Fibroblast of the conjunctiva (primary cell): ENCODE data around the gene C3.
A peak's percentile ranks its signal among the peaks of the same experiment; 100 is the strongest.
"Not testable (repeated sequence)": the region's sequence is repeated elsewhere in the genome, so short reads cannot be mapped to it uniquely, and the experiment has no call there.

ENCODE experiments used
- DNase-seq: peaks from one replicate; pipeline ENCODE4 v3.0.0-alpha.2; 2010; ENCODE audit warnings: low read depth

Gene C3

DNA sequence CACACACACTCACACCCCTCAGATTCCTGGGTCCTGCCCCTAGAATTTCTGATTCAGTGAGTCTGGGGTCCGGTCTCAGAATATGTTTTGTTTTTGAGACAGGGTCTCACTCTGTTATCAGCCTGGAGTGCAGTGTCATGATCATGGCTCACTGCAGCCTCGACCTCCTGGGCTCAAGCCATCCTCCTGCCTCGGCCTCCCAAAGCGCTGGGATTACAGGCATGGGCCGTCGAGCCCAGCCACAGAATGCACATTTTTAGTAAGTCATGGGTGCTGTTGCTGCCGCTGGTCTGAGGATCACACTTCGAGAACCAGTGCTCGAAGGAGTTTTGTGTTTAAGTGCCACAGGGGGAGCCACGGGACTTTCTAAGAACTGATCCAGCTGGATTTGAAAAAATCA, 28.4 kb downstream of the C3 start:
- no peak for DNase-seq

DNA sequence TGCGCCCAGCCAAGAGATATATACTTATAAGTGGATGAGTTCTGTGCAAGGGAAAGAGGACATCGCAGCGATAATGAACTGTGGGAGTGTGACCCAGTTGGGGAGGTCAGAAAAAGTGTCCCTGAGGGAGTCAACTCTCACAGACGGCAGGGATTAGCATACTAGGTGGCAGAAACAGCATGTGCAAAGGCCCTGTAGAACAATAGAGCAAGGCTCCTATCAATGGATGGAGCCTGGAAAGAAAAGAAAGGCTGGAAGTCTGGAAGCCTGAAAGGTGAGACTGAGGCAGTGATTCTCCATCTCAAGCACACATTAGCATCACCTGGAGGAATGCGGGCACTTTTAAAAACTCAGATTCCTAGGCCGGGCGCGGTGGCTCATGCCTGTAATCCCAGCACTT, 29.1 kb downstream of the C3 start:
- DNase-seq = no peak

DNA sequence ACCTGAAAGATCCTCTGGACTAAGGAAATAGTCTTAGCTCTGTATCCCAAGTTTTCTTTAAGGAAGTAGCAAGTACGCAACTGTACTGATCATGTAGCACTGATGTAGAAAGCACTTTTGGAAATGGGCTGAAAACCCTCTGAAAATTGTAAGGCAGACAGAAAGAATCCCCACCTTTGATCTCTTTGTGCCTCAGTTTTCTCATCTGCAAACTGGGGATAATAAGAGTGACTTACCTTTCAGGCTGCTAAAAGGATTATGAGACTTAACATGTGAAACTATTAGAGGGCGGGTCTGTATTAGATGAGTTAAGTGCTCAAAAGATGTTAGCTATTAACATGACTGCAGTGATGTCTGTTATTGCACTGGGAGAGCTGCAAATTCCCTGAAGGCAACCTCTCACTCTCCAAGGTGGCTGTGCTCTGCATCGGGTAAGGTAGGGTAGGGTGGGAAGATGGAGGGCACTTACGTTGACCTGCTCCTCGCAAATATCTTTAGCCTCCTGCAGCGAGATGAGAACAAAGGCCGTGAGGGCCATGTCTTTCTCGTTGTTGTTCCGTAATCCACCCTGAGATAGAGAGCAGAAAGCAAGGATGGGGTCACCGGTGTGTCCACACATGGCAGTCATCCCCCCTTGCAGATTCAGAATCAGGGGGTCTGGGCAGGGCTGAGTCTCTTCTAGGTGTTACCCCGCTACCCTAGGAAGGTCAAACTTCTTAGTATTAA, 30.1 kb downstream of the C3 start:
- DNase-seq = no peak

DNA sequence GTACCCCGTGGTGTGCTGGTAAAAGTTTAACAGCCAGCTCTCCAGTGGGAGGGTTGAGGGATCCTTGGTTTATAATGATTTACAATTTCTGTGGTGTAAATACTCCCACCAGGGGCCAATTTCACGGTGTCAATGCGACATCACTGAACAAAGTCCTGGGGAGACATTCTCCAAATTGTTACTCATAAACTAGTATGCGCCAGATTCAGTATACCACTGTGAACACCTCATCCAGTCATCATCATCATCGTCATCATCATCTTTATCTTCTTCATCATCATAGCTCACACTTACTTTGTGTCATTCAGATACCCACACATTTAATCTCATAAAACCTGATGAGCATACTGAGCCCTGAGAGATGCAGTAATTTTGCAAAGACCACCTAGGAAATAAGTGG, 33.3 kb downstream of the C3 start:
- DNase-seq = no peak

DNA sequence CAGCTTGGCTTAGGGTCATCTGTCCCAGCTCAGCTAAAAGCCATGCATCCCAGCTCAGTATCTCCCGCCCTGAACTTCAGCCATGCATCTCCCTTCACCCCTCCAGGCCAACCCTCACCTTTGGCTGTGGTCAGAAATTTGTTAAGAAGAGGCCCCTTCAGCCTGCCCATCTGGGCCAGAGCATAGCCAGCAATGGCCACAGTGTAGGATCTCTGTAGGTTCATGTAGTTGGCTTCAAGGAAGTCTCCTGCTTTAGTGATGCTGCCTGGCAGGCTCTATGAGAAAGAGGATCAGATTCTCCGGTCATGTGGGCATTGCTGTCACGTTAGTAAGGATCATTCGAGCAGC, 33.8 kb downstream of the C3 start:
- no peak for DNase-seq

DNA sequence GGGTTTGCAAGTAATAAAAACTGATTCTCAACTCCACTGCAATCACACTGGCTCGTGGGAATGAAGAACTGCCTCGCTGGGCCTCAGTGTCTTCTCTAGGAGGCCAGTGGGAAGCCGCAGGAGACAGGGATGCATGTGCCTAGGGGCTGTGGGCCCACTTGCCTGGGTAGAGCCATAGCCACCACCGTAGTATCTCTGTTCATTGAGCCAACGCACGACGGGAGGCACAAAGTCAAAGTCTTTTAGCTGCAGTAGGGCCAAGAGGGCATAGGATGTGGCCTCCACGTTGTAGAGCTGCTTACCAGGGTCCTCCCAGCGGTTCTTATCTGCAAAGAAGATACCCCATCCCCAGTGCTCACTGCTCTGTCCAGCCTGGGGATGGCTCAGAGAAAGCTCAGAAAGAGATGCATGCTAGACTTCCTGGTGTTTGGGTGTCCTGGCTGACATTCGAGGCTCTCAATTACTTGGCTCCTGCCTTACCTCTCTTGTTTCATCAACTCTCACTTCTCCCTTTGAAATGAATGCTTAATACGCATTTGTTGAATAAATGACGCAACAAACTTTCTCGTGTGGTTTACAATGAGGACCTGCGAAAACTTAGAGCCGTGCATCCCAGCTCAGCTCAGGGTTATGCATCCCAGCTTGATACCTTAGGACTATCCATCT, 34.4 kb downstream of the C3 start:
- DNase-seq = no peak

DNA sequence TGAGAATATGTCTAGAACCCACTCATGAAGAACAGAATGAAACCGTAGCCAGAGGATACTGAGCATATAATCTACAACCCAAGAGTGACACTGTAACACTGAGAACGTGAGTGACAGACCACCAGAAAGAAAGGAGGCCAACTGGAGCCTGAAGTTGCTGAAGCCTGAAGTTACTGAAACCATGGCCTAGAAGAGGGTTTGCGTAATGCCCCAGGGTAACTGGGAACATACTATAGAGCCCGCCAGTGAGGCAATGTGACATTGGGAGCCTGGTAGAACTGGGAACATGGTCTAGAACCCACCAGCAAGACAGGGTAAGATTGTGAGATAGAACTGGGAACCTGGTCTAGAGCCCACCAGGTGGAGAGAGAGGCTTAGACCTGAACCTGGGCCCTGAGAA, 35.0 kb downstream of the C3 start:
- DNase-seq = no peak

DNA sequence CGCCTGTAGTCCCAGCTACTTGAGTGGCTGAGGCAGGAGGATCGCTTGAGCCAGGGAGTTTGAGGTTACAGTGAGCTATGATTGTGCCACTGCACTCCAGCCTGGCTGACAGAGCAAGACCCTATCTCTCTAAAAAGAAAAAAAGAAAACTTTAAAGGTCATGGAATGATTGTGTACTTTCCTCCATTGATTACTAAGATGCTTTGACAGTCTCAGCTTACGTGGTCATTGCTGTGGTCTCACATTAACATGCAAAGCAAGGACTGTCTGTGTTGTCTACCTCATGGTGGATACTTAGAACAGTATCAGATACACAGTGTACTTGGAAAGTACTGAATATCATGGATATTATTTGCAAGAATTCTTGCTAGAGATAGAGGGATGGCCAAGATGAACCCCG, 36.5 kb downstream of the C3 start:
- no peak for DNase-seq

DNA sequence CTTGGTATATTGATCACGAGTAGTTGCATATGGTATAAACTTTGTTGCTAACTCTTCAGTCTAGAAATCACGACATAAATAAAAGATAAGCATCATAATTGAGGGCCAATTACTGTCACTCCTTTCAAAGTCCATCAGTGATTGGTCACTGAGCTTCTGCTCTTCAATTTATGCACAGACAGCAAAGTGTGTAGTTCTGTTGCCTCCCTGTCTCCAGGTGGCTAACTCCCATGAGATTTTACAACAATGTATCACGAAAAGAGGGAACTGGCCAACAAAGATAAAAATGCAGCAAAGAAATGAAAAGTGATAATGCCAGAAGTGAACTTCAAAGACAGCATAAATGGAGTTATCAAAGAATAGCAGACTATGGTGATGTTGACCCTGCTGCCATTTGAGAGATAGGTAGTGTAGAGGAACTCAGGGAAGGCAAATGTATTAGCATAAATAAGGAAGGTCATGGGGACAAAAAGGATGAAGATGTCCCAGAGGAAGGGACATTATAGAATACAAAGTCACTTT, 37.8 kb downstream of the C3 start:
- DNase-seq = no peak

DNA sequence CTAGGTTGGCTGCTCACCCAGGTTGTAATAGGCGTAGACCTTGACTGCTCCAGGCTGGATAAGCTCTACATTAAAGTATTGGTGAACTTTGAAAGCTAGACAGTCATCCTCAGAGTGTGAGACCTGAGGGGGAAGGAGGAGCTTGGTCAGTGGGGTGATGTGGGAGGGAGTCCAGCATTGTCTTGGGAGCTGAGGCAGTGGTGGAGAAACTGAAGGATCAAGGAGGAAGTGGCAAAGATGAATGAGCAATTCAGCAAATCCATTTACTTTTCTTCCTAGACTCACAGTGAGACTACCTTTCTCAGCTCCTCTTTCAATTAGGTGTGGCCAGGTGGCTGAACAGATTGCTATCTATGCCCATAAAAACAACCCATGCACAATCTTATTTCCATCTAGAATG, 40.3 kb downstream of the C3 start:
- no peak for DNase-seq

DNA sequence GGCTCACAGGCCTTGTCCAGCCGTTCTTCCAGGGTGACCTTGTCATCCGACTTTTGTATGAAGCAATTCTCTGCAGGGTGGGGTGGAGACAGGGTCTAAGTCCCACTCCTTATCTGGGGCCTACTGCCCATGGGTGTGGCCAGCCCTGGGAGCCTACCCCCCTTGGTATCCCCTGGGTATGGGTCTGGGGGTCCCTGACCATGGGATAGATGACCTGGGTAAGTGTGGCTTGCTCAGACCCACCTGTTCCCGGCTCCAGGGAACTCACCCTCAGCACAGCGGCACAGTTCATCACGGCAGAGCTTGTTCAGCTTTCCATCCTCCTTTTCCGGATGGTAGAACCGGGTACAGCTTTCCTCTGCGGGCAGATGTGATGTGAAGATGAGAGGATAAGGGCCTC, 41.3 kb downstream of the C3 start:
- no peak for DNase-seq

DNA sequence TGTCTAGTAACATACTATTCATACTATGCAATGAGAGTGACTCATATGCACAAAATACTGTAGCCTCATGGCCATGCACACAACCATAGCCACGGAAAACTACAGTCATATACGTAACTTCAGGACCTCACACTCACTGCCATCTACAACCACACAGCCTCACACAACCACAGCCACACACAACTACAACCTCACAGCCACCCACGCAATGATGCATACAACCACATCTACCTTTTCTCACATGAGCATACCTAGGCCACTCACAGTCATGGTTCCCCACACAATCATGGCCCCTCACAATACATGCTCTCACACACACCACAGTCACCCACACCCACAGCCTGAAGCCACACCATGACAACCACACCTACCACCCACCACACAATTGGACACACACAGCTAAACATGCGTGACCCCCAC, 41.8 kb downstream of the C3 start:
- DNase-seq = no peak

DNA sequence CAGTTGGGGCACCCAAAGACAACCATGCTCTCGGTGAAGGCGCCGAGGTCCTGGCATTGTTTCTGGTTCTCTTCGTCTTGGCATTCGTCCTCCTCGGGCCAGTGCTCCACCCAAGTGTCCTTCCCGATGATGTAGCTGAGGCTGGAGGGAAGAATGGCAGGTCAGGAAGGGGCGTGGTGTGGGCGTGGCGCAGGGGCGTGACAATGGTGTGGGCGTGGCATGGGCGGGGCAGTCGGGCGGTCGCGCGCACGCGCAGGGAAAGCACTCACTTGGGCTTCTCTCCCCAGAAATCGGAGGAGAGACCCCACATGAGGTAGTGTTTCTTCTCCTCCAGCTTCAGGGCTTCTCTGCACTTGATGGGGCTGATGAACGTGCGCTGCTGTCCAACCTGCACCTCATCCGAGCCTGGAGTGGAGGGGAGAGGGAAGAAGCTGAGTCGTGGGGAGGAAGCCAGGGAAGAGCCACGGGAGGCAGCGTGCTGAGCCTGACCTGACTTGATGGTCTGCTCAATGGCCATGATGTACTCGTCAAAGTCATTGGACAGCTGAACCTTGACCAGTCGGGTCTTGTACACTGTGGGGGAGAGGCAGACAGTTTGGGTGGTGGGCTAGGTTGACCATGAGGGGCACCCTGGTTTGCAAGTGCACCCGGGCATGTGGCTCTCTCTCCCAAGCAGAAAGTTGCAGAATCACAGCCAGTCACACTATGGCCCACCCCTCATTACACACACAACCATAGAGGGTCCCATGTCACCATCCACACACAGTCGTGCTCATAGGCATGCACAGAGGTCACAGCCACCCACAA, 42.4 kb downstream of the C3 start:
- no peak for DNase-seq

DNA sequence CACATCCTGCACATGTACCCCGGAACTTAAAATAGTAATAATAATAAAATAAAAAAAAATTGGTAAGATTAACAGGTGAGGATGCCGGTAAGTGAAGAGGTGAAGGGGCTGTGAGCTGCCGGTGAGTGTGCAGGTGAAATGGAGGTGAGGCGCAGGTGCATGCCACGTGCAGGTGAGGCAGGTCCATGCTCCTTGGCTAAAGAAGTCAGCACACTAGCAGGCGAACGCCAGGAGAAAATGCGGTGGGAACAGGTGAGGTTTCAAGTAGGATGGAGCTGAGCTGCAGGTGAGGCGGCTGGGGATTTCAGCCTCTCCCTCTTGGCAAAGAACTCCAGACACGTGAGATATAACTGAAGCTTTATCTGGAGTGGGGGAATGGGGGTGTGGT, 43.0 kb downstream of the C3 start:
- DNase-seq = no peak

DNA sequence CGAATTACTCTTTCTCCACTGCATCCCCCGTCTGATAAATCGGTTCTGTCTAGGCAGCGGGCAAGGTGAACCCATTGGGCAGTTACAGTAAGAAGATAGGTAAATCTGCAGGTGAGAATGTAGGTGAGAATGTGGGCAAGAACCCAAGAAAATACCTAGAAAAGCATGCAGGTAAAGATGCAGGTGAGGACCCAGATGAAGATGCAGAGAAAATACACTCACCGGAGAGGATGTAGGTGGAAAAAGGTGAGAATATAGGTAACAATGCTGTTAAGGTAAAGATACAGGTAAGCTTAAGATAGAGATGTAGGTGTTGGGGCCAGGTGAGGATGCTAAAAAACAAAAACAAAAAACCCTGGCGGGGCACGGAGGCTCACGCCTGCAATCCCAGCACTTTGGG, 44.2 kb downstream of the C3 start:
- no peak for DNase-seq

DNA sequence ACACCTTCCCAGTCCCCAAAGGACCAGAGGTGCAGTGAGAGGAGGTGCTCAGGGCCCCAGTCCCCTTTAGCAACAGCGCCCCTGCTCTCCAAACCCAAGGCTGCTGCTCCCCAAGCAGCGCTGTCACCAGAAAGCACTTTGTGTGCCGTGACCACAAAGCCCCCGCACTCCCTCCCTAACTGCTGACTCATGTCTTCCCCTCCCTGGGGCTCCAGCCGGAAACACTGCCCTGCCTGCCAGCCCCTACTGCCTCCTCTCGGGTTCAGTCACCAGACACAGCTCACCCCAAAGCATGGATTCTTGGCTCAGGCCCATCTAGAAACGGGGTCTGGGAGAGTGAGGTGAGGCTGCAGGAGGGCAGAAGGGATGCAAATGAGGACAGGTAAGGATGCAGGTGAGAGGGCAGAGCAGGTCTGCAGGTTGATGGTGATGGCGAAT, 45.6 kb downstream of the C3 start:
- DNase-seq = peak; percentile 22

DNA sequence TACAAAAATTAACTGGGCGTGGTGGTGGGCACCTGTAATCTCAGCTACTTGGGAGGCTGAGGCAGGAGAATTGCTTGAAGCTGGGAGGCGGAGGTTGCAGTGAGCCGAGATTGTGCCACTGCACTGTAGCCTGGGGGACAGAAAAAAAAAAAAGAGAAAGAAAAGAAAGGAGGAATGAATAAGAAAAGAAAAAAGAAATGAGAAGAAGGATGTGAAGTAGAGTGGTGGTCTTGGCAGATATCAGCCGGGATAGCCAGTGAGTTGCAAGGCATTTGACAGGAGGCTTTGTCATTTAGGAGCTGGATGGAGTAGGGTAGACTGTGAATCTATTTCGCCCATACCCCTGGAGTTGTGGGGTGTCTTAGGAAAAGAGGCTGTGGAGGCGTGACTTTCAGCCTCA, 46.0 kb downstream of the C3 start:
- not testable (repeated sequence) for DNase-seq

DNA sequence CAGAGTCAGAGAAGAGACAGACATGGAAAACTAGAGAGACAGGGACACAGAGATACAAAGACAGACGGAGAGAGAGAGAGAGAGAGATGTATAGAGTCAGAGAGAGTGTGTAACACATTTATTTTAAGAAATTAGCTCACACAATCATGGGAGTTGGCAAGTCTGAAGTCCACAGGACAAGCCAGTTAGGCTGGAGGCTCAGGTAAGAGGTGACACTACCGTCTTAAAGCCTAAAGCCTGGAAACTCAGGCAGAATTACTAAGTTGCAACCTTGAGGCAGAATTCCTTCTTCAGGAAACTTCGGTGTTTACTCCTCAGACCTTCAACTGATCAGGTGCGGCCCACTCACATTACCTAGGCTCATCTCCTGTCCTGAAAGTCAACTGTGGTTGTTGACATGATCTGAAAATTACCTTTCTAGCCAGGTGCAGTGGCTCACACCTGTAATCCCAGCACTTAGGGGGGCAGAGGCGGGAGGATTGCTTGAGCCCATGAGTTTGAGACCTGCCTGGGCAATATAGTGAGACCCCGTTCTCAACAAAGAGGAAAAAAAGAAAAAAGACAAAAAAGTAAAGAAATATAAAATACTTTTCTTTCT, 47.7 kb downstream of the C3 start:
- DNase-seq = no peak

DNA sequence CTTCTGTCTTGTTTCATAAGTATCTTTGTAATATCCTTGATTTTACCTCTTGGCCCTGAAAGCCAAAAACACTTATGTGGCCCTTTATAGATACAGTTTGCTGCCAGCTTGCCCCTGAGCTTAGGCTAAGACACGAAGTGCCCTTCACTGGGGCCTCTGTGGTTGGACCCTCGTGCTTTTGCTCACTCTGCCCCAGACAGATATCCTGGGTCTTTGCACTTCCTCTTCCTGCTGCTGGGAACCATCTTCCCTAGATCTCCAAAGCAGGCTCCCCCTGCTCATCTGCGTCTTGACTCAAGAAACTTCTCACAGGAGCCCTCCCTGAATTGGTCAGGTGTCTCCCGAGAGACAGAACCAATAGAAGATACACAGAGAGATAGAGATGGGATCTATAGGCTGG, 48.5 kb downstream of the C3 start:
- no peak for DNase-seq

DNA sequence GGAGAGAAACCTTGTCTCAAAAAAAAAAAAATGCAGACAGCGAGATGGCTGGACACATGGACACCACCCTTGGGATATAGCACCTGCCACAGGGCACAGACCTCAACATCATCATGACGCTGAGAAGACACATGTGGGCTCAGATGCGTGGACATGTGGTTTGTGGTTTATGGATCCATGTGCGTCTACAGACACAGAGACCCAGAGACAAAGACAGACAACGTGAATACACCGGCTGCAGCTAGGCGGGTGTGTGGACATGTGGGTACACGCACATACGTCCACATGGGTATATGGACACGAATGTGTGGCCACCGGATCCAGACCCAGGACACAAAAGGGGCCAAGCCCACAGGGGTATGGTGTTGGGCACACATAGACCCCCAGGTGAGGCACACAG, 51.8 kb downstream of the C3 start:
- DNase-seq = no peak

DNA sequence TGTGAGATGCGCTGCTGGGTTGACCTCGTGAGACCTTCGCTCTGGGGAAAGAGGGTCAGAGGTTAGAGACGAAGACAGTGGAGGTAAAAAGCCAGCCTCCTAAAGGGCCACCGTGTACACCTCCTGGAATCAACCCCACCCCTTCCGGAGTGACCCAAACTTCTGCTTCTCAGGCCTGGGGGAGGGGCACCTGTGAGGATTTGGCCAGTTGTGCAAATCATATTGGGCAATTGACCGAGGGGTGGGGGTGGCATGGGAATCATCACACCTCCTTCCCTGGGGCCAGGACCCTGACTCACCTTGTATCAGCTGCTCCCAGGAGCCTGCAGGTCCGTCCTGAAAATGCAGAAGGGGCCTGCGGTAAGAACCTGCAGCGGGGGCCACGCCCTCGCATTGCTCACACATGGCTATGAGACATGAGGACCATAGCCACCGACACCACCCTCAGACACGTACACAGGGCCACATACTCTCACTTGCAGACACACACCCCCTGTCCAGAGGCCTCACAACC, 53.3 kb downstream of the C3 start:
- no peak for DNase-seq

DNA sequence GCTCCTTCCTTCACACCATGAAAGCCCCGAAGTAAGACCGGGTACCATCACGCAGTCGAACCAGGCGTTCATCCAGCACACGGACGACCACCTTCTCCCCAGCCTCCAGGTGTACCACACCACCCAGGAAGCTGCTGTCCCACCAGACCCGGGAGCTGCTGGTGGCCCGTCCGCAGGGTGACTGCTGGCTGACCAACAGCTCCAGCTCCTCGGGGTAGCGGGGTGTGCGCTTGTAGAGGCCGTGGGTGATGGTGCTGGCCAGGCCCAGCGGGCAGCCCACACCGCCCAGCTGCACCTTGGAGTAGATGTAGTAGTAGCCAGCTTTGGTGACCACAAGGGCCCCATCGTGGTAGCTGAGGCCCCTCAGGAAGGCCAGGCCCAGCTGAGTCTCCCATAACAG, 55.5 kb downstream of the C3 start:
- no peak for DNase-seq
